HS-27A (cell line): ENCODE data around the gene ZNF275.
"Not testable (repeated sequence)": the region's sequence is repeated elsewhere in the genome, so short reads cannot be mapped to it uniquely, and the experiment has no call there.

ENCODE experiments used
- DNase-seq: peaks from one replicate; pipeline ENCODE4 v3.0.0-alpha.2; 2012; ENCODE audit warnings: low read depth, missing footprints

Gene ZNF275

DNA sequence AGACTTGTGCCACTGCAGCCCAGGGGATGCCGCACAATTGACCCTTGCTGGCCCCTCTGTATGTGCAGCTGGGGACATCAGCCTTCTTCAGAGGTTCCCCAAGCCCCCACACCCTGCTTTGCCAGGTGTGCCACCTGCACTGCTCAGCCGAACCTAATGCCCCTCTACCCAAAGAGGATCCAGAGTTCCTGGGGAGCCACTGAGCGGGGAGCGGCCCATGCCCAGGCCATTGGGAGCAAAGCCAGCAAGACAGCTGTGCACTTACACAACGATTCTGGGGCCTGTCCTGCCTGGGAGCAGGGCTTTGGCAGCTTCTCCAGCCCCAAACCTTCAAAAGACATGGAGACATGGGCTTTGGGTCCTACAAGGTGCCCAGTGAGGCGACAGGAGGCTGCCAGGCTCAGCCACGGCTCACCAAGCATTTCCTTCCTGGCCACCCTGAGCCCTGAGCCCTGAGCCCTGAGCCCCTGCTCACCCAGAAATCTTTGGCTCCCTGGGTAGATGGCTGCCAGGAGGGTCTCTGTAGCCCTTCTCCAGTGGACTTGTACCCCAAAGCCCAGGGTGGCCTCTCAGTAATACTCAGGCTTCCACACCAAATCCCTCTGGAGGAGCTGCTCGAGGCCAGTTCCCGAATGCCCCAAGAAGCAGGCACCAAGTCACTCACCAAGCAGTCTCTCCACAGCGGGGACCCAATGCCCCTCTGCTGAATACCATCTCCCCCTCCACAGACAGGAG lies 54.2 kb downstream of the ZNF275 start:
- DNase-seq: no peak

DNA sequence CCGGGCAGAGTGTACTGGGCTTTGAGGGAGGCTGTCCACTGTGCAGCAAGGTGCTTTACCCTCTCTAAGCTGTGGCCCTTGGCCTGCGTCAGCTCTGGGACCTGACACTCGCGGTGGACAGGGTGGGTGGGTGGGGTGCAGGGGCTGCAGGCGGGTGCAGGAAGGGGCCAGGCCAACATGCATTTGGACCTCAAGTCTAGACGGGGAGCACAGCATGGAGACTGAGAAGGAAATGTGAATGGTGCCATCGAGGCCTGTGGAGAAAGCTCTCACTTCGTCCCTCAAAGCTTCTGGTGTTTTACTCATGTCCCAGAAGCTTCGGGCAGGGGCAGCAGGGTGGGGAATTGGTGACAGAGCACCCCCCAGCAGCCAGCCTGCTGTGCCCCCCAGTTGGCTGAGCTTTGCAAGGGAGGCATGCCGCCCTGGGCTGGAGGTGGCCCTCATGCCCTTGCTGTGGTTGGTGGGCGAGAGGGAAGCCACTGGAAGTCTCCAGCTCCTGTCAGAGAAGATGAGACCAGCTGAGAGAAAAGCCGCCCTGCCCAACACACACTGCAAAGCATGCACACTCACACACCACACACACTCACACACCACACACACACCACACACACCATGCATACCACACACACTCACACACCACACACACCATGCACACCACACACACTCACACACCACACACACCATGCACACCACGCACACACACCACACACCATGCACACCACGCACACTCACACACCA lies 54.9 kb downstream of the ZNF275 start:
- DNase-seq: no peak

DNA sequence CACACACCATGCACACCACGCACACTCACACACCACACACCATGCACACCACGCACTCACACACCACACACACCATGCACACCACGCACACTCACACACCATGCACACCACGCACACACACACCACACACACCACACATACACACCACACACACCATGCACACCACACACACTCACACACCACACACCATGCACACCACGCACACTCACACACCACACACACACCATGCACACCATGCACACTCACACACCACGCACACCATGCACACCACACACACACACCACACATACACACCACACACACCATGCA lies 55.5 kb downstream of the ZNF275 start:
- DNase-seq: not testable (repeated sequence)

DNA sequence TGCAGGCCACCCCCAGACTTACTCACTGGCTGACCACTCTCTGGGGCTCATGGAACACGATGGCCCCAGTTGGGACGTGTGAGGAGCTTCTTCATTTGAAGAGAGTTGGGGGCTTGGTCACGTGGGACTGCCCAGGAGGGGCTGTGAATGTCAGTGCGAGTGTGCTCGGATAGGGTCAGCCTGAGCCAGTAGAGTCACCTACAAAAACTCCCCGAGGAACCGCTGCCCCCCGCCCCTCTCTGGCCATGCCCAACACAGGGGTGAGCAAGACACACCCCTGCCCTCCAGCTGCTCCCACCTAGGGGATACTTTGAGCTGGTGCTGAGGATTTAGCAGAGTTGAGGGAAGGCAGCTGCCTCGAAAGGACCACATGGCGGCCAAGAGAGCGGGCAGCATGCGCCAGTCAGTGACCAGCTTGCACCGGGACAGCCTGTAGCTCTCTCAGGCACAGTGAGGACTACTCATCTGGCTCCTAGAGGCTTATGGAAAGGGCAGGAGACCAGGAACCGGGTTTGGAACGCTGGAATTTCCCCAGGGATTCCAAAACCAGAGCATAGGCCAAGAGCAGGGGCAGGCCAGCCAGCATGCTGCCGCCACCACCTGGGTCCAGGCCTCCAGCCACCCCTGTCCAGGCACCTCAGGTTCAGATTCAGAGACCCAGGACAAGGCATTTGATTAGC lies 58.8 kb downstream of the ZNF275 start:
- DNase-seq: no peak

DNA sequence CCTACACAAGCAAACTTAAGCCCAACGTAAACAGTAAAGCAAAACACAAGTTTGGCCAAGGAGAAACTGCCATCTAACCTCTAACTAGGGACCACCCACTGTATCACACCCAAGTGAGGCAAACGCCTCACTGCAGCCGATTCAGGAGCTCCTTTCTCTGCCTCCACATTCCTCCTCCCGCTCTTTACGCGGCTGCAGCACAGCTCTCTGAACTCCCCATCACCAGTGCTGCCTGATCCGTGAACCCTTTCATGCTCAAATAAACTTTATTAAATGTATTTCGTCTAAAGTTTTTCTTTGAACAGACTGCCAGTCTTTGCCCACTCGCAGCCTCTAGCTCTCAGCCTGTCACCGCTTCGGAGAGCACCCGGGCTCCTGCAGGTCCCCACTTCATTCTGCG lies 60.7 kb downstream of the ZNF275 start:
- DNase-seq: no peak

DNA sequence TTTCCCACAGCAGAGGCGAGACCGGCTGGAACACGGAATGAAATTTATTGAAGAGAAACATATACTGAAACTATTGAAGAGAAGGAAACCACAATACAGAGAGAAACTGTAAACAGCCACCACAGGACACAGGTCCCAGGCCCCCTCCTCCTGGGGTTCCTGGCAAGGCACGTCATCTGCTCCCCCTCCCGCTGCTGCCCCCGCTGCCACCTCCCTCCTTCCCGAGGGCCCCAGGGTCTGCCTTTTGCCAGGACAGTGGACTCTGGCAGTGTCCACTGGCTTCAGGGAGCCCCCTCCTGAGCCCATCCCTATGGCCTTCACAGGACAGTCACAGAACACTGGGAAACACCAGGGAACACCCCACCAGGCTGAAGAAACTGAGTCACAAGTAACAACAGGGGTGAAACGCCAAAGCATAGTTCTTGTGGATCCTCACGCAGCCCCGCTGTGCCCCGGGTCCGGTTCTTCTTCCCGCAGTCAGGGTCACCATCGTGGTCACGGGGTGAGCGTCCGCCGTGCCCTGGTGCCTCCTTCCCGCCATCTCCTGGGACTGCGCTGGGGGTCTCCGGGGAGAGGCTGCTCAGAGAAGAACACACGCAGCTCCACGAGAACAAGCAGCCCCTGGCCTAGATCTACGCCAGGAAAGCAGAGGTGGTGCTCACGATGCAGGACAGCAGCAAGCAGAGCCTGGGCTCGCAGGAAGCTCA lies 61.8 kb downstream of the ZNF275 start:
- no peak for DNase-seq

DNA sequence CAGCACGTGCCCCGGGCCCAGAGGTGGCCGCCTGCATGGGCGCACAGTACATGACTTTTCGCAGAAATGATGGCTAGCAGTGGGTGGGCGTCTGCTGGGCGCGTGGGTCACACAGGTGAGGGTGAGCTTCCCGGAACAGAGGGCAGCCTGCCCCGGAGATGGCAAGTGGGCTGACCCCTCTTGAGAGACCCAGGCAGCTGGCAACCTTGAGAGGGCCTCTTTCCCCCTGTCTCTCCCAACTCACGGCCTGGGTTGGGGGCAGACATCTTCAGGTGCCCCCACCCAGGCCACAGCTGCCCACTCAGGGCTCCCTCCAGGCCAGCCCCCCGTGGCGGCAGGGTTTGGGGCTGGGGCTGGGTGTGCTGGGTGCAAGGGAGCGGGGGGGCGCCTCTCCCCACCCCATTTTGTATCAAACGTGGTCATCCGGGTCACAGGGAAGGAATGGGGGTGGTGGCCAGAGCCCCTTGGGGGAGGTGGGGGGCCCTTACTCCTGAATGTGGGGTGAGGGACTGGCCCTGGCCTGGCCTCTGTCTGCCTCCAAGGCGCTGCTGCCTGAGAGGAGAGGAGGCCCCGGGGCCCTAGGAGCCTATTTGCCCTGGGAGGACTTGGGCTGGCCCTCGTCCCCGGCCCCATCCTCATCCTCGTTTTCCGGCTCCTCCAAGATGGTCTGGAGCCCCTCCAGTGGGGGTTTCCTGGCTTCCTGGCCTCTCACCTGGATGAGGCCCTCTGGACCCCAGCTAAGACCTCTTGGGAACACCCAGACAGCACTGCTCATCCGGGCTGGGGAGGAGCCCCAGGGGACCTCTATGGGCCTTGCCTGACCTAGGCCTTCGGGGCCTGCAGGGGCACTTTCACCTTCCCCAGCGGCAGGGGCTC lies 62.6 kb downstream of the ZNF275 start:
- no peak for DNase-seq

DNA sequence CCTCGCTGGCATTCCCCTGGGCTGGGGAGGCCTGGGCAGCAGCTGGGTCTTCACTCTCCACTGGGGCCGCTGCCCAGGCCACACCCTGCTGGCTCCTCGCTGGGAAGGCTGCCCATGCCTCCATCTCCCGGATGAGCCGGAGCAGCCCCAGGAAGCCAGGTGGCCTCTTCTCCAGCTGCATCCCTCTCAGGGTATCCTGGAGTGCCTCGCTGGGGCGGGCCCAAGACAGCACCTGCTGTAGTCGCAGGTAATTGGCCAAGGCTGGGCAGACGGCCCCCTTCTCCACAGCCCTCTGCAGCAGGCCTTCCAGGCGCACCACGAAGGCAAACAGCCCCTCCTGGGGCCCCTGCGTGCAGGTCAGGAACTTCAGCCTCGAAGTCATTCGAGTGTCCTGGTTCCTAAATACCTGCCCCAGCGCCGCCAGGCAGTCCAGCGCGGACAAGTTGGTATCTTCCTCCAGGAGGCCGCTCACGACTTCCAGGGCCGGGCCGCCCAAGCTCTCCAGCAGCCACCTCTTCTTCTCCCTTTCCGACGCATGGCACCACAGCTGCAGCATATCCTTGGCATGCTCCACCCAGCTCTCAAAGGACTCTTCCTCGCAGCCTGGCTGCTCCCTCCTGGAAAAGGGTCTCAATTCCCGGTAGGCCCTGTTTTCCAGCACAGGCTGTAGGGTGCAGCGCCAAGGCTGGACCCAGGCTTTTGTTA lies 63.5 kb downstream of the ZNF275 start:
- no peak for DNase-seq

DNA sequence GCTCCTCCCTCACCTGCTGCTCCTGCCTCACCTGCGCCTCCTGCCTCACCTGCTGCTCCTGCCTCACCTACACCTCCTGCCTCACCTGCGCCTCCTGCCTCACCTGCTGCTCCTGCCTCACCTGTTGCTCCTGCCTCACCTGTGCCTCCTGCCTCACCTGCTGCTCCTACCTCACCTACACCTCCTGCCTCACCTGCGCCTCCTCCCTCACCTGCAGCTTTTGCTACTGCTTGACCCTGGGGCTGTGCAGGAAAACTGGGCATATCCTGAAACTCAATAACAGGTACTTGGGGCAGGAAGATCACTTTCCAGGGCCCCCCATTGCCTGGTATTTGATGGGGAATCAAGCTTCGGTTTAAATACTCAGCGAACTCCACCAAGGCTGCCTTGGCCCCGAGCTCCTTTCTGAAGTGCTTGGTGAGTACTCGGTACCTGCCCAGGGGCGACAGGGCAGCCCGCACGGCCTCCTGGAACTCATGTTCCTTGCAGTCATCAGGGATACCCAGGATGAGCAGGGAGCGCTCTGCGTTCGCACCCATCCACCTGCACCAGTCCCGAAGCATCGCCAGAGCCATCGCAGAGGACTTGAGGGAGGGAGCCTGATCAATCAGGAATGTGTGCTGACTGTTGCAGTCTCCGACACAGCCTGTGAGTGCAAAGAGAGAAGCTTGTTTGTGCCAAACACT lies 64.5 kb downstream of the ZNF275 start:
- DNase-seq: no peak

DNA sequence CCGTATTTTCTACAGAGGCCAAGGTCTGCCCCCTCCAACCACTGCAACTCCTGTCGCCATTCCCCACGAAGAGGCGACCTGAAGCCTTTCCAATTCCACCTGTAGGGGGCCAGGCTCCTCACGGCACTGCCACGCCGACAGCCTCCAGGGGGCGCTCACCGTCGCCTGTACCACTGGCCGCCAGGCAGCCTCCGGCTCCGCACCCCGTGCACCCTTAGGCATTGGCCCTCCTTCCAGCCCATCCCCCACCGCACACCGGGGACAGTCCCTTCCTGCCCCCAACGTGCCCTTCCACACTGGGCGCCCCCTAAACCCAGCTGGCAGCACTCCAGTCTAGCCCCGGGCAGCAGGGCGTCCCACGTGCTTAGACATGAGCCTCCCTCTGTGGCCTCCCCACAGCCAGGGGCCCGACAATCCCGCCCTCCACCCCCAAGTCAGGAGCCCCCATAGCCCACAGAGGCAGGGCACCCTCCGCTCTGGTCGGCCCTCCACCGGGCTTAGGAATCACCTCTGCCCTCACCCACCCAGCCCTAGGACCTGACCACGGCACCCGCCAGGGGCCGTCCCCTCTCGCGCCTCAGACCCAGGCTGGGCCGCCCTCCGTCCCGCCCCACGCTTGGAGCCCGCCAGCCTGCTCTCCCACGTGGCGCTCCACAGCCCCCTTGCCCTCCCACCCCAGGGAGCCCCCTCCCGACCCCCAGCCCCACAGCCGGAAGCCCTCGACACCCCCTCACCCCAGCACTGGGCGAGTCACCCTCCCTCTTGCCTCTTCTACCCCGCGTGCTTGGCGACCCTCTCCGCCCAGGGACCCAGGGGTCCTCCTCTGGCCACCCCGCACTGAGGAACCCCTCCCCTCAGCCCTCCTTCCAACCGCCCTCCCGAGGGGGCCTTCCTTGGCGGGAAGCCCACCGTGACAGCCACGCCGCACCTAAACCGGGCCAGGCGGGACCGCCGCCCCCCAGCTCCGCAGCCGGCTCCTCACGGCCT lies 66.5 kb downstream of the ZNF275 start:
- DNase-seq: no peak

DNA sequence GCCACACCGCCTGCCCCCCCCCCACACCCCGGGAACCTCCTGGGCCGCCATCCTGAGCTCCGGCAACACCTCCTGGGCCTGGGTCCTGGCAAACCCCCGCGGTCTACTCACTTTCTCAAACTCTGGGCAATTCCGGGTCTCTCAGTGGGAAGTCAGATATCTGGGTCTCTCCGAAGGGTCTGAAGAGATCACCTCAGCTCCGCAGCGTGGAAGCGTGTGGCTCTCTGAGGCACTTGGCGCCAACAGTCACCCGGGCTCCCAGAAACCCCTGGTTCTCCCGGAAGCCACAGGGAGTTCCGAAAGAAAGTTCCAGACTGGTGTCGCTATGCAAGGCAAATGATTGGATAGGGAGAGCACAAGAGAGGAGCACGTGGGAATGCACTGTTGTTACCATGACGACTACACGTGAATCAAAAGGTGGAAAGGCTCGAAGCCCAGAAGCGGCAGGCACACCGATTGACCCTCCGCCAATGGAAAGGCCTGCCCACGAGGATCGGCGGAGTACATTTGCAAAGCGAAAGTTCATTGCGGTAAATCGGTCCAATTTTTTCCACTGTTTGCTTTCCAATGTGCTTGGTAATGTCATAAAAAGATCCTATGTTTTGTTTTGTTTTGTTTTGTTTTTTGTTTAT lies 67.3 kb downstream of the ZNF275 start, which contains the start of gene PNMA6E:
Gene PNMA6E, minus strand, starts transcription at position 218 of the 632 bp plus-strand sequence. CDS start 2,501 bp downstream, outside the sequence.
- no peak for DNase-seq
